Tibial nerve (tissue), 4 donors: ENCODE data around the gene DENND1A.

Source experiments
- EP300 ChIP-seq, 2 donors: sonication (generic); formaldehyde crosslinking; IDR thresholded peaks; one replicate each; pipeline ENCODE4 v1.6.1; 2017; ENCODE audit warnings: antibody characterized with exemption in 2 of 2, mild to moderate bottlenecking in 1 of 2
- POLR2A ChIP-seq, 2 donors: fragments of 450-650 bp; IDR thresholded peaks; one replicate each; pipeline ENCODE4 v1.6.1; 2017; ENCODE audit warnings: antibody characterized with exemption in 2 of 2, mild to moderate bottlenecking in 2 of 2, moderate library complexity in 2 of 2
- TF ChIP-seq, protein P1 (sequence below), 5 experiments: fragments of 200-600 bp in 3 of 5; fragments of 450-650 bp in 2 of 5; sonication (generic) in 3 of 5; IDR thresholded peaks; one replicate each; pipeline ENCODE4 v1.5.1; 2016 to 2019; ENCODE audit warnings: antibody characterized with exemption in 5 of 5, mild to moderate bottlenecking in 3 of 5, moderate library complexity in 2 of 5

DNA sequence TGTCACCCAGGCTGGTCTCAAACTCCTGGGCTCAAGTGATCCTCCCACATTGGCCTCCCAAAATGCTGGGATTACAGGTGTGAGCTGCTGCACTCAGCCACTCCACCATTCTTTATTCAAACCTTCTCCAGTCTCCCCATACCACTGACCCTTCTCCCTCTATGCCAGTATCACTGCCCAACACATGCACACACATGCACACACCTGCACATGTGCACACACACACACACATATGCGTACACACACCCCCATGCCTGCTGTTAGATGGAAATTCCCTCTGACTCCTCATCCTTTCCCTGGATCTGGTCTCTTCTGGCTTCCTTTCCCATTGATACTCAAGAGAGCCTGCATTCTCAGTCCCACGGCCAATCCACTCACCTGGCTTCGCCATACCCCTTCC, 404.0 kb downstream of the DENND1A start:
- TF ChIP-seq, protein P1, sequence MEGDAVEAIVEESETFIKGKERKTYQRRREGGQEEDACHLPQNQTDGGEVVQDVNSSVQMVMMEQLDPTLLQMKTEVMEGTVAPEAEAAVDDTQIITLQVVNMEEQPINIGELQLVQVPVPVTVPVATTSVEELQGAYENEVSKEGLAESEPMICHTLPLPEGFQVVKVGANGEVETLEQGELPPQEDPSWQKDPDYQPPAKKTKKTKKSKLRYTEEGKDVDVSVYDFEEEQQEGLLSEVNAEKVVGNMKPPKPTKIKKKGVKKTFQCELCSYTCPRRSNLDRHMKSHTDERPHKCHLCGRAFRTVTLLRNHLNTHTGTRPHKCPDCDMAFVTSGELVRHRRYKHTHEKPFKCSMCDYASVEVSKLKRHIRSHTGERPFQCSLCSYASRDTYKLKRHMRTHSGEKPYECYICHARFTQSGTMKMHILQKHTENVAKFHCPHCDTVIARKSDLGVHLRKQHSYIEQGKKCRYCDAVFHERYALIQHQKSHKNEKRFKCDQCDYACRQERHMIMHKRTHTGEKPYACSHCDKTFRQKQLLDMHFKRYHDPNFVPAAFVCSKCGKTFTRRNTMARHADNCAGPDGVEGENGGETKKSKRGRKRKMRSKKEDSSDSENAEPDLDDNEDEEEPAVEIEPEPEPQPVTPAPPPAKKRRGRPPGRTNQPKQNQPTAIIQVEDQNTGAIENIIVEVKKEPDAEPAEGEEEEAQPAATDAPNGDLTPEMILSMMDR (IDR thresholded peaks at IDR 0.05), result no peak
- TF ChIP-seq POLR2A (IDR thresholded peaks at IDR 0.05) (no peak), EP300 (IDR thresholded peaks at IDR 0.05) (no peak)
